HK-2 (cell line): ENCODE results near the gene PRKCH.

Experiments
- DNase-seq: peaks from one replicate; pipeline ENCODE4 v3.0.0-alpha.2; 2018; ENCODE audit not compliant: unreplicated experiment

Gene PRKCH

GRCh38 chr14:61472011-61472672 is 150.8 kb downstream of the PRKCH start:
- DNase-seq = peak; percentile 59

- DNase-seq = no peak
Observed at GRCh38 chr14:61472801-61473376, 151.5 kb downstream of the PRKCH start.

- DNase-seq = no peak
Observed at GRCh38 chr14:61474015-61474414, 152.6 kb downstream of the PRKCH start.

GRCh38 chr14:61474701-61475100 is 153.3 kb downstream of the PRKCH start:
- DNase-seq = no peak

- DNase-seq = no peak
Observed at GRCh38 chr14:61475316-61475715, 153.9 kb downstream of the PRKCH start.

GRCh38 chr14:61476105-61476753 is 154.8 kb downstream of the PRKCH start:
- DNase-seq = no peak

GRCh38 chr14:61476754-61477410 is 155.5 kb downstream of the PRKCH start:
- DNase-seq = no peak

GRCh38 chr14:61477712-61478462 is 156.5 kb downstream of the PRKCH start:
- no peak for DNase-seq

GRCh38 chr14:61478971-61479473 is 157.6 kb downstream of the PRKCH start:
- no peak for DNase-seq

- DNase-seq = no peak
Observed at GRCh38 chr14:61479746-61480502, 158.5 kb downstream of the PRKCH start.

GRCh38 chr14:61480704-61481285 is 159.4 kb downstream of the PRKCH start:
- no peak for DNase-seq

GRCh38 chr14:61481701-61482100 is 160.3 kb downstream of the PRKCH start:
- DNase-seq = no peak

- no peak for DNase-seq
Observed at GRCh38 chr14:61482348-61483206, 161.2 kb downstream of the PRKCH start.

GRCh38 chr14:61483476-61483875 is 162.1 kb downstream of the PRKCH start:
- no peak for DNase-seq

GRCh38 chr14:61484031-61484430 is 162.7 kb downstream of the PRKCH start:
- no peak for DNase-seq

GRCh38 chr14:61484826-61485584 is 163.6 kb downstream of the PRKCH start:
- no peak for DNase-seq

GRCh38 chr14:61485661-61486060 is 164.3 kb downstream of the PRKCH start:
- DNase-seq = no peak

GRCh38 chr14:61486930-61487495 is 165.6 kb downstream of the PRKCH start:
- no peak for DNase-seq
